Activated T-helper 1 cell treated with anti-CD3 and anti-CD28 coated beads, Interleukin-12 subunit alpha, Interleukin-12 subunit beta, Interleukin-2, Interleukin-4 antibody, amounts not matched to agents 30 ng/mL and 10 ng/mL and 1 ng/mL, durations not matched to agents 14 hours and 24 hours and 36 hours (primary cell): ENCODE results near the gene SPOCK1. TPM values are rescaled to one million over a fixed set of nuclear protein-coding genes. Genes with fewer than 3 reads are reported as not detected.

ENCODE experiments used
- DNase-seq: peaks from one replicate; pipeline ENCODE4 v3.0.0; 2021; ENCODE audit warnings: low spot score
- H3K27ac Mint-ChIP-seq: one replicate; pipeline ENCODE4 v1.8.0; 2021; ENCODE audit warnings: mild to moderate bottlenecking, mixed read lengths
- H3K27me3 Mint-ChIP-seq: one replicate; pipeline ENCODE4 v1.8.0; 2022; ENCODE audit warnings: mild to moderate bottlenecking, moderate library complexity, mixed read lengths; ENCODE audit not compliant: insufficient read depth
- H3K36me3 Mint-ChIP-seq: one replicate; pipeline ENCODE4 v1.8.0; 2021; ENCODE audit warnings: low read depth, mixed read lengths
- H3K4me1 Mint-ChIP-seq: one replicate; pipeline ENCODE4 v1.8.0; 2021; ENCODE audit warnings: low read depth, mixed read lengths
- H3K4me3 Mint-ChIP-seq: one replicate; pipeline ENCODE4 v1.8.0; 2021; ENCODE audit warnings: mild to moderate bottlenecking, moderate library complexity, mixed read lengths
- H3K9me3 Mint-ChIP-seq: one replicate; pipeline ENCODE4 v1.8.0; 2021; ENCODE audit warnings: mixed read lengths
- intact Hi-C: fragments of 100-400 bp; cut with micrococcal nuclease; formaldehyde crosslinking; loops from one replicate; pipeline ENCODE4 v1.15.1; 2024
- total RNA-seq: library from RNA; stranded (reverse); gene quantifications from 2 replicates; pipeline ENCODE4 v1.2.3, GENCODE V29; 2022

The SPOCK1 gene
- total RNA-seq, 1 donor from 2014 or later: not detected

DNA sequence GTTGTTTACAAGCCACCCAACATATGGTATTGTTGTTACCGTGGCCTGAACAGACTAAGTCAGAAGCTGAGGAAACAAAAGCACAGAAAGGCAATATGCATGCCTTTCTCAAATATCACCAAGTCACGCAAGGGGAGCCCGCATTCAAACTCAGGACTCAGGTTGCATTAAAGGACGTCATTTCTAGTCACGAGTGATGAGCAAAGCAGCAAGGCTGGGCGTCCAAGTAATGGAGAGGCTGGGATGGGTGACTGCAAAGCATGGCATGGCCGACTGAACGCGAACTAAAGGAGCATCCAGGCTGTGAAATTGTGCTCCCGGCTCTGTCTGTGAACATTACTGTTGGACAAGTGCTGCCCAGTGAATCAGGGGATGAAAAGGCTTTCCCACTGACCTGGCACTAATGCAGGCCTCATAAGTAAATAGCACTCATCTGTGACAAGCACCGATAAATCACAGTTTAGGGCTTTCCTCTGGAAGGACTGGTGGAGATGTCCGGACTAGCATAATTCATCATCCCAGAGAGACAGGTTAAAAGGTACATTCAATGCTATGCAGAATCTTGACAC lies 202.8 kb downstream of the SPOCK1 start:
- intact Hi-C loops: no loop called here
- Mint-ChIP-seq H3K4me3 (no peak overlapping the region), H3K36me3 (no peaks in the 10 kb centered on the region), H3K27me3 (no peaks in the 10 kb centered on the region), H3K27ac (no peak overlapping the region), H3K9me3 (no peaks in the 10 kb centered on the region), H3K4me1 (no peaks in the 10 kb centered on the region)
- DNase-seq: no peak

DNA sequence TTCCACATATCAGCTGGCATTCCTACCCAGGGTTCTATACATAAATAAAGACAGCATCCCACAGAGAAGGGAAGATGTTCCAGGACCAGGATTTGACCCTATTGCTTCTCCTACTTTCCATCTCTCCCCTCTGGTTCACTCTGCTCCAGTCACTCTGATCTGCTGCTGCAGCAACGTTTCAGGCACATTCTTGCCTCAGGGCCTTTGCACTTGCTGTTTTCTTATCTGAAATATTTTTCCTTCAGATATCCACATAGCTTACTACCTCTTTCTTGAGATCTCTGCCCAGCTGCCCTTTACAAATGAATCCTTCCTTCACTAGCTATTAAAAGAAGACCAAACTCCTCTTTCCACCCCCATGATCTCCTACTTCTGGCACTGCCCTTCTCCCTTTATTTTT lies 204.5 kb downstream of the SPOCK1 start:
- intact Hi-C loops: no loop called here
- H3K4me1 Mint-ChIP-seq: no peaks in the 10 kb centered on the region
- no peaks in the 10 kb centered on the region for H3K36me3 Mint-ChIP-seq
- no peak overlapping the region for H3K27ac Mint-ChIP-seq
- H3K9me3 Mint-ChIP-seq: no peaks in the 10 kb centered on the region
- DNase-seq: no peak
- H3K4me3 Mint-ChIP-seq: no peak overlapping the region
- H3K27me3 Mint-ChIP-seq: no peaks in the 10 kb centered on the region

DNA sequence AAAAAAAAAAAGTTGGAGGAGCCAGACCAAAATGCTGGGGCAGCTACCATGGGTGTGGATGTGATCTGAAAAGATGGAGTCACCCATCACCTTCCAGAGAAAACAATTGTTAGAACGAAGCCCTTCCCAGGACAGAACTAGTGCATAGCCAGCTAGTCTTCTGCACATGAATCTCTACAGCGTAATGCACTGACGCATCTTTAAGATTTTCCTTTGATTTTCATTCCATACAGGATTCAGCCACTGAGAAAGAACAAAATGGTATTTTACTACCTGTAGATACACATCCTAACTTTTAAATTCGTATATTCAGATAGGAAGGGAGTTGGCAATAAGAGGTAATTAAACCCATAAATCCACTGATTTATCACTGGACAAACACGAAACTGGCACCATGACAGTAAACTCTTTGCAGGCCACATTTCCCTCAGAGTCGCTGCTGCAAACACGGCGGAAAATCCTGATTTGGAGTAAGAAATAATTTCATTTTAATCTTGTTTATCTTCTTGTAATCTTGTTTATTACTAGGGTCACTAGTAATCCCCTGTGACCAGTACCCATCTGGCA lies 206.6 kb downstream of the SPOCK1 start:
- Mint-ChIP-seq H3K27ac (no peak overlapping the region), H3K36me3 (no peaks in the 10 kb centered on the region), H3K4me1 (no peaks in the 10 kb centered on the region)

DNA sequence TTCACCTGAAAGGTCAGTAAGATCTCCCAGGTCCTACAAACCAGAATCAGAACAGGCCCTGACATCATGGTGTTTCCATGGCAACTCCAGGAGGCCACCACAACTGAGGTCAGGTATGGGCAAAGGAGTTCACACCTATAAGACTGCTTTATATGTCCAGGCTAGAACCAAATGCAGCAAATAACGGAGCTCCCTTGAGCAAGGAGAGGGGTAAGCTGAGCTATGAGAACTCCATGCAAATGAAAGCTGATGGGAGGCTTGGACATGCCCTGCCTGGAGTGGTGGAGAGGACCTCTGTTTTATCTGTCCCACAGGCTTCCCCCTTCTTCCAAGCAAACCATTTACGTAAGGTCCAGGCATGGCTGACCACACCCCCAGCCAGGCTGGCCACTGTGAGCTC lies 207.7 kb downstream of the SPOCK1 start:
- Mint-ChIP-seq H3K36me3 (no peaks in the 10 kb centered on the region), H3K9me3 (no peaks in the 10 kb centered on the region), H3K27me3 (no peaks in the 10 kb centered on the region), H3K27ac (no peak overlapping the region), H3K4me1 (no peaks in the 10 kb centered on the region), H3K4me3 (no peak overlapping the region)
- DNase-seq: no peak
- intact Hi-C loops: no loop called here

More for the DNA sequence above, 206.6 kb downstream of the SPOCK1 start:
- Mint-ChIP-seq H3K4me3 (no peak overlapping the region), H3K27me3 (no peaks in the 10 kb centered on the region), H3K9me3 (no peaks in the 10 kb centered on the region)
- no peak for DNase-seq
- intact Hi-C loops: no loop called here

DNA sequence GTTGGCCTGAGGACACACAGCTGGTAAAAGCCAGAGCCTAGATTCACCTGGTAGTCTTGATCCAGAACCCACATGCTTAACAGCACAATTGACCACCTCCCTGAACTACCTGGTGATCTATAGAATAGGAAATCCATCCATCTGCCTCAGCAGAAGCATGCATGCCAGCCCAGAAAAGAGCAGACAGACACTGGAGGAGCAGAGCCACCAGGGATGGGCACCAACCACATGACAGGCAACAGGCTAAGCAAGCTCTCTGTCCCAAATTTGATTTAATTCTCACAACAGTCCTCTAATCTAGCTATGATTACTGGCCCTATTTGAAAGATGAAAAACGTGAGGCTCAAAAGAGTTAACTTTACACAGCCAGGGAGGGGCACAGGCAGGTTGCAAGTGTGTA lies 208.1 kb downstream of the SPOCK1 start:
- H3K36me3 Mint-ChIP-seq: no peaks in the 10 kb centered on the region
- no peak overlapping the region for H3K4me3 Mint-ChIP-seq
- intact Hi-C loops: no loop called here
- H3K27me3 Mint-ChIP-seq: no peaks in the 10 kb centered on the region
- no peak for DNase-seq
- H3K9me3 Mint-ChIP-seq: no peaks in the 10 kb centered on the region
- H3K27ac Mint-ChIP-seq: no peak overlapping the region
- H3K4me1 Mint-ChIP-seq: no peaks in the 10 kb centered on the region

- no peaks in the 10 kb centered on the region for H3K4me1 Mint-ChIP-seq
- no peak for DNase-seq
- intact Hi-C loops: no loop called here
- no peak overlapping the region for H3K4me3 Mint-ChIP-seq
- no peaks in the 10 kb centered on the region for H3K27me3 Mint-ChIP-seq
- H3K36me3 Mint-ChIP-seq: no peaks in the 10 kb centered on the region
- no peak overlapping the region for H3K27ac Mint-ChIP-seq
- no peaks in the 10 kb centered on the region for H3K9me3 Mint-ChIP-seq
Measured at GRCh38 chr5:137290373-137290772, 208.8 kb downstream of the SPOCK1 start.

- no peak overlapping the region for H3K4me3 Mint-ChIP-seq
- H3K36me3 Mint-ChIP-seq: no peaks in the 10 kb centered on the region
- no peaks in the 10 kb centered on the region for H3K27me3 Mint-ChIP-seq
- no peaks in the 10 kb centered on the region for H3K9me3 Mint-ChIP-seq
- intact Hi-C loops: no loop called here
- no peak for DNase-seq
- H3K4me1 Mint-ChIP-seq: no peaks in the 10 kb centered on the region
- no peak overlapping the region for H3K27ac Mint-ChIP-seq
Measured at GRCh38 chr5:137289856-137290255, 209.3 kb downstream of the SPOCK1 start.

DNA sequence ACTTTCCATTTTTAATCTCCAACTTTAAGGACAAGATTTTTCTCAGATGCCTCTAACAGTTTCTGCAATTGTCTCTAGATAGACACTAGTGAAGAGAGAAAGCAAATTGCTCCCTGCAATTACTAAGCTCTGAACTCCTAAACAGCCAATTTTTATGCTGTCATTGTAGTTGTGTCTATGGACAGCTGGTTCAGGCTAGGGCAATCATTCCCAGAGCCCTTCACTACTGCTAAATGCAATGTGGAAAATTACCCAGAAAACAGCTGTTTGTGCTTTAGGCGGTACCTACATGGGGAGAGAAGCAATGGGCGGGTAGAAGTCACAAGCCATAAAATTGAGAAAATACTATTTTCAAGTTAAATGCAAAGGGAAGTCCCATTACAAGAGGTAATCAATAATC lies 211.6 kb downstream of the SPOCK1 start:
- intact Hi-C loops: no loop called here
- no peaks in the 10 kb centered on the region for H3K27me3 Mint-ChIP-seq
- no peaks in the 10 kb centered on the region for H3K9me3 Mint-ChIP-seq
- H3K27ac Mint-ChIP-seq: no peak overlapping the region
- DNase-seq: no peak
- no peaks in the 10 kb centered on the region for H3K4me1 Mint-ChIP-seq
- no peaks in the 10 kb centered on the region for H3K36me3 Mint-ChIP-seq
- no peak overlapping the region for H3K4me3 Mint-ChIP-seq

DNA sequence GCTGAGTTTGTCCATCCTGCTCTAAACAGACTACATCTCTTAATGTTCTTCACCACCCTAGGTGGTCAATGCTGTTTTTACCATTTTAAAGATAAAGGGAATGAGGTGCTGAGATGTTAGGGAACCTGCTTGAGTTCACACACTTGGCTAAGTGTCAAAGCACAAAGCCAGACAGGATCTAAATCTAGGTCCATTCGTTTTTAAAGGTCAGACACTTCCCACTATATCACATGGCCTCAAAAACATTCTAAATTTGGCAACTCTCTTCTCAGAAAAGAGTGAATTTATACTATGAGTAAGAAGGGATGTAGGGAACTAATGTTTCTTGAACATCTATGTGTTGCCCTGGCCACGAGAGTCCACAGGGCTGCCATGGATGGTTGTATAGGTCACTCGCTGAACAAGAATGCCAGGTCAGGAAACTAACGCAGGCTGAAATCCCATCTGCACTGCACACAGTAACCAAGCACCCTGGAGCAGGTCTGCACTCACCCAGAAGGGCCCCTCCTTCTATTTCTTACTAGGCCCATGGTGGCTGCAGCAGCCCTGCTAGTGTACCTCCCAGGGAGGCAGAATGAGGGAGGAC lies 213.0 kb downstream of the SPOCK1 start:
- no peaks in the 10 kb centered on the region for H3K4me1 Mint-ChIP-seq
- no peaks in the 10 kb centered on the region for H3K36me3 Mint-ChIP-seq
- no peaks in the 10 kb centered on the region for H3K27me3 Mint-ChIP-seq
- H3K27ac Mint-ChIP-seq: no peak overlapping the region
- no peak for DNase-seq
- H3K9me3 Mint-ChIP-seq: no peaks in the 10 kb centered on the region
- H3K4me3 Mint-ChIP-seq: no peak overlapping the region
- intact Hi-C loops: no loop called here

DNA sequence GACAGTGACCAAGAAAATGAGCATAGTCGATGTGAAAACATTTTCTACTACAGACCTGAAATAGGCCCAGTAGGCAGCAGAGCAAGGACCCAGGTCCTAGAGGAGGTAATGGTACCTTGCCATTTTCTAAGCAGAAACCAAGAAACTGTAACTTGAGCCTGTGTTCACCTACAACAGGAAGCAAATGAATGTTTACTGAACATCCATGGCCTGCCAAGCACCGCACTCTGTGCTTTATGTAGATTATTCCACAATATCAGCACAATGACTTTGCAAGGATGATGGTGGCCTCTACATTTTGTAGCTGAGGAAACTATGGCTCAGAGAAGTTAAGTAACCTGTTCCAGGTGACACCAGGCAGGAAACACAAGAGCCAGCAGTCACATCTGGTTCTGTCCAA lies 215.3 kb downstream of the SPOCK1 start:
- no peaks in the 10 kb centered on the region for H3K9me3 Mint-ChIP-seq
- no peaks in the 10 kb centered on the region for H3K4me1 Mint-ChIP-seq
- H3K27me3 Mint-ChIP-seq: no peaks in the 10 kb centered on the region
- intact Hi-C loops: no loop called here
- no peak overlapping the region for H3K27ac Mint-ChIP-seq
- H3K4me3 Mint-ChIP-seq: no peak overlapping the region
- no peak for DNase-seq
- H3K36me3 Mint-ChIP-seq: no peaks in the 10 kb centered on the region

DNA sequence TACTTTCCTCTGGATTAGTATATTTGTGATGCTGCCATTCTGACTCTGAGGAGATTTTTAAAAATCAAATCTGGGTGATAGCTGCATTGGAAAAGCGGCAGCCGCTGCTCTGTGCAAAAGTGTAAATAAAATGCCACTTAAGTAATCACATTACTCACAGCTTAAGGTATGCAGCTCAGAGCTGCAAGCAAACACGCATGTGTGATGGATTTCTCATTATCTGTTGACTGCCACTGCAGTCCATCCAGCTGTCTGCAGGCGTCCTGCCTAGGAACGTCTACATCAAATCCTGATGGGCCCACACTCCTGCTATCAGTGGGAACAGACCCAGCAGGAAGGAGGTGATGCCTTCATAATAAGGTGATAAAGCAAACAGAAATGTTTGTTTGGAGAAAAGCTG lies 216.9 kb downstream of the SPOCK1 start:
- intact Hi-C loops: no loop called here

GRCh38 chr5:137281201-137281600 lies 217.9 kb downstream of the SPOCK1 start:
- intact Hi-C loops: no loop called here
- Mint-ChIP-seq H3K27me3 (no peaks in the 10 kb centered on the region), H3K4me1 (no peaks in the 10 kb centered on the region), H3K9me3 (no peaks in the 10 kb centered on the region), H3K36me3 (no peaks in the 10 kb centered on the region), H3K4me3 (no peak overlapping the region), H3K27ac (no peak overlapping the region)
- no peak for DNase-seq

More for the DNA sequence above, 216.9 kb downstream of the SPOCK1 start:
- no peak overlapping the region for H3K4me3 Mint-ChIP-seq
- no peaks in the 10 kb centered on the region for H3K4me1 Mint-ChIP-seq
- no peak overlapping the region for H3K27ac Mint-ChIP-seq
- no peaks in the 10 kb centered on the region for H3K36me3 Mint-ChIP-seq
- no peak for DNase-seq
- H3K9me3 Mint-ChIP-seq: no peaks in the 10 kb centered on the region
- H3K27me3 Mint-ChIP-seq: no peaks in the 10 kb centered on the region

DNA sequence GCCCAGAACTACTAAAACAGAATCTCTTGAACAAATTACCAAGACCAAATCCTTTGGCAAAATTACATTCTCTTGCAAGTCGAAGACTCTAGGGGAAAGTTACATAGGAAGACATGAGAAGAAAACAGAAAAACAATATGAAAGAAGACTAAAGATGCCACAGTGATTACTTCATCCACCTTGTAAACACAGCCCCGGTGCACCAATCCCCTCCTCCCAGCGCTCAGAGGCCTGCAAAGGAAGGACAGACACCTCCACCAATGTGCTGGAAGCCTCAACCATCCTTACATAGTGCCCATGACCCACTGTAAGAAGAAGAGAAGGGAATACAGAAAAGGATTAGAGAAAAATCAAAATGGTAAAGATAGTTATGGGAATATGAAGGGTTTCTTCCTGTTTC lies 218.5 kb downstream of the SPOCK1 start:
- intact Hi-C loops: no loop called here
- no peak for DNase-seq
- Mint-ChIP-seq H3K4me3 (no peak overlapping the region), H3K27ac (no peak overlapping the region), H3K36me3 (no peaks in the 10 kb centered on the region), H3K9me3 (no peaks in the 10 kb centered on the region), H3K4me1 (no peaks in the 10 kb centered on the region), H3K27me3 (no peaks in the 10 kb centered on the region)
